GM12872 (cell line): ENCODE measurements around the gene PSMC5.
A peak's percentile ranks its signal among the peaks of the same experiment; 100 is the strongest.

Experiments
- CTCF ChIP-seq: IDR thresholded peaks from 3 replicates; pipeline ENCODE4 v1.5.1; 2011; ENCODE audit warnings: low read depth, mild to moderate bottlenecking, low read length, moderate library complexity; ENCODE audit not compliant: insufficient read depth

The PSMC5 gene

GRCh38 chr17:63830904-63831491, 3.8 kb downstream of the PSMC5 start:
- TF ChIP-seq CTCF: no peak

GRCh38 chr17:63831505-63831904, 4.3 kb downstream of the PSMC5 start:
- TF ChIP-seq CTCF: no peak

GRCh38 chr17:63832014-63832413, 4.8 kb downstream of the PSMC5 start:
- TF ChIP-seq CTCF: no peak

GRCh38 chr17:63832455-63832854, 5.2 kb downstream of the PSMC5 start:
- TF ChIP-seq CTCF: 0 out of 3 replicates have a peak, but pooled peaks have one; percentile 23

GRCh38 chr17:63833026-63833740, 6.0 kb downstream of the PSMC5 start:
- TF ChIP-seq CTCF: no peak

- no peak for TF ChIP-seq CTCF
These were observed 6.6 kb downstream of the PSMC5 start for GRCh38 chr17:63833741-63834373.

GRCh38 chr17:63834431-63835166, 7.4 kb downstream of the PSMC5 start:
- TF ChIP-seq CTCF: peak; percentile 73
